ENCODE data around the gene COL11A1. TPM values are rescaled to one million over a fixed set of nuclear protein-coding genes. Genes with fewer than 3 reads are reported as not detected.

Gene COL11A1
- total and polyA plus RNA-seq, 2 donors (not counting 3 experiments of a cell fraction or from before 2014, with no cell fraction given) = not detected

GRCh38 chr1:102978874-102979273 lies 129.4 kb downstream of the COL11A1 start:
- H2AFZ ChIP-seq (ENCODE audit: low read depth, low read length) = no peak overlapping the region
- POLR2A ChIA-PET = no interaction called here
- no peak overlapping the region for H3K9ac ChIP-seq (replicated peaks; ENCODE audit: extremely low read depth, insufficient read depth, low read length)
- dilution Hi-C loops (cut with MboI; ENCODE audit: extremely low pct_ligation_motif_present, low sequenced_read_pairs) = no loop called here
- no peak overlapping the region for H3K4me3 ChIP-seq (replicated peaks in 1 of 3; ENCODE audit: insufficient read depth in 1 of 3, low read depth in 1 of 3, low read length in 3 of 3)
- CTCF ChIA-PET = interaction anchor here (1.0 to 4.9 kb wide), 3 partner anchors 8 to 1325 kb away, joined by 3 to 29 read pairs (median 5); no protein-coding TSS in a partner anchor
- intact Hi-C loops (cut with micrococcal nuclease) = no loop called here
- no peaks in the 10 kb centered on the region for H3K27me3 ChIP-seq (ENCODE audit: control insufficient read depth in 2 of 2, insufficient read depth in 2 of 2, low read length in 2 of 2)
- H4K20me1 ChIP-seq (replicated peaks; ENCODE audit: control insufficient read depth, extremely low read depth, insufficient read depth, low read length) = no peaks in the 10 kb centered on the region
- FAIRE-seq = no peak
- BruUV-seq (replicated peaks) = no TSS peak
- H3K9me1 ChIP-seq (replicated peaks; ENCODE audit: control insufficient read depth, extremely low read depth, insufficient read depth, low read length) = no peaks in the 10 kb centered on the region
- no peaks in the 10 kb centered on the region for H3K9me3 ChIP-seq (replicated peaks; ENCODE audit: control insufficient read depth, insufficient read depth, low read length)
- no peak for DNase-seq (ENCODE audit: low read depth, low spot score)
- no peaks in the 10 kb centered on the region for H3K79me2 ChIP-seq (ENCODE audit: control insufficient read depth, insufficient read depth, low read length)
- no peak overlapping the region for H3K4me2 ChIP-seq (ENCODE audit: insufficient read depth, low read length)
- H3K36me3 ChIP-seq (ENCODE audit: control insufficient read depth in 2 of 2, extremely low read depth in 1 of 2, insufficient read depth in 2 of 2, low read length in 2 of 2) = no peaks in the 10 kb centered on the region
- H3K27ac ChIP-seq (ENCODE audit: insufficient read depth, low read depth, low read length) = no peak overlapping the region
- TF ChIP-seq EZH2 (IDR thresholded peaks at IDR 0.05; ENCODE audit: borderline replicate concordance, low read depth, low read length, severe bottlenecking) (no peak), POLR2AphosphoS5 (IDR thresholded peaks at IDR 0.05; ENCODE audit: insufficient read depth, low read depth, low read length) (no peak), GATA2 (IDR thresholded peaks at IDR 0.05; ENCODE audit: insufficient read depth, insufficient read length, low read depth, low read length) (no peak), CTCF (IDR thresholded peaks at IDR 0.05; ENCODE audit: extremely low read depth in 1 of 2, insufficient read depth in 1 of 2, low read depth in 1 of 2, low read length in 2 of 2) (no peak), FOS (IDR thresholded peaks at IDR 0.05; ENCODE audit: borderline replicate concordance, insufficient read depth, low read length) (no peak), POLR2A (IDR thresholded peaks at IDR 0.05; ENCODE audit: low read depth, low read length) (no peak), JUN (IDR thresholded peaks at IDR 0.05; ENCODE audit: borderline replicate concordance, insufficient read depth, insufficient read length, low read depth) (no peak), MAX (IDR thresholded peaks at IDR 0.05; ENCODE audit: insufficient read depth, insufficient read length) (no peak), MYC (IDR thresholded peaks at IDR 0.05; ENCODE audit: low read depth, low read length) (no peak)
- H3K4me1 ChIP-seq (ENCODE audit: control insufficient read depth, extremely low read depth, insufficient read depth, low read length) = no peaks in the 10 kb centered on the region
